Adipose tissue (tissue), 3 donors: ENCODE measurements around the gene NUPR1. TPM values are rescaled to one million over a fixed set of nuclear protein-coding genes. Genes with fewer than 3 reads are reported as not detected.
"Not testable (repeated sequence)": the region's sequence is repeated elsewhere in the genome, so short reads cannot be mapped to it uniquely, and the experiment has no call there.

ENCODE experiments used
- H3K27ac ChIP-seq: one replicate; pipeline ENCODE4 v1.5.1; 2013; ENCODE audit warnings: low read depth, low read length
- WGBS, 3 donors: extraction: QIAGEN DNeasy Blood & Tissue Kit; methylation state at CpG; one replicate each; pipeline ENCODE4 v1.1.7; 2013; 5-methylcytosine and 5-hydroxymethylcytosine counted together
- polyA plus RNA-seq, 3 donors: library from polyadenylated mRNA; stranded (reverse); fragments of 200-250 nt; gene quantifications; one replicate each; pipeline ENCODE4 v1.2.3, GENCODE V29; 2013
- donor health status: healthy with polysubstance abuse.
- donor health status: Bipolar disorder and iron deficiency.
- donor health status: healthy.

Gene NUPR1
- polyA plus RNA-seq, 3 donors, result 157 to 190 (median 189) TPM

DNA sequence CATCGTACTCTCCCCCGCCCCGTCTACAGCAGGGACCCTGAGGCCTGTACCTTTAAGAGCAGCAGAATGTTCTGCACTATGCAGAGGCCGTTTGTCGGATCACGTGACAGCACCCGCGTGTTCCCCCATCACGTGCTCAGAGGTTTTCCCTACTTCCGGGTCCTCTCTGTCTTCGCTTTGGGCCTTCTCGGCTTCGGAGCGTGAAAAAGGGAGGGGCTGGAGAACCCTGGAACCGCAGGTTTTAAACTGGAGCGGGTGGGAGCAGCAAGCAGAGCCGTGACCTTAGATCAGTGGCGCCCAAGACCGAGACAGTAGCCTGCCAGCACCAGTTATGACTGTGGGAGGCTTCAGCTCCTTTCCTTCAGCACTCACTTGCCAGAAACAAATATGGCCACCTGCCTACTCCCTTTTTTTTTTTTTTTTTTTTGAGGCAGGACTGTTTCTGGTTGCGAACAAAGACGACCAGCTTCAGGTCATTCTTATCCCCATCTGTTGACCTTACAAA is 46.8 kb downstream of the NUPR1 start, which contains the start of gene CLN3:
TSS of gene CLN3 (minus strand) at position 105 of the 505 bp plus-strand sequence. CDS start 315 bp downstream, outside the sequence.
- 0 to 1% (median 1%) methylated on average over 21 of the region's 21 CpGs for WGBS, 3 donors
- peak within 1 kb of the TSS; percentile 74 for H3K27ac ChIP-seq

DNA sequence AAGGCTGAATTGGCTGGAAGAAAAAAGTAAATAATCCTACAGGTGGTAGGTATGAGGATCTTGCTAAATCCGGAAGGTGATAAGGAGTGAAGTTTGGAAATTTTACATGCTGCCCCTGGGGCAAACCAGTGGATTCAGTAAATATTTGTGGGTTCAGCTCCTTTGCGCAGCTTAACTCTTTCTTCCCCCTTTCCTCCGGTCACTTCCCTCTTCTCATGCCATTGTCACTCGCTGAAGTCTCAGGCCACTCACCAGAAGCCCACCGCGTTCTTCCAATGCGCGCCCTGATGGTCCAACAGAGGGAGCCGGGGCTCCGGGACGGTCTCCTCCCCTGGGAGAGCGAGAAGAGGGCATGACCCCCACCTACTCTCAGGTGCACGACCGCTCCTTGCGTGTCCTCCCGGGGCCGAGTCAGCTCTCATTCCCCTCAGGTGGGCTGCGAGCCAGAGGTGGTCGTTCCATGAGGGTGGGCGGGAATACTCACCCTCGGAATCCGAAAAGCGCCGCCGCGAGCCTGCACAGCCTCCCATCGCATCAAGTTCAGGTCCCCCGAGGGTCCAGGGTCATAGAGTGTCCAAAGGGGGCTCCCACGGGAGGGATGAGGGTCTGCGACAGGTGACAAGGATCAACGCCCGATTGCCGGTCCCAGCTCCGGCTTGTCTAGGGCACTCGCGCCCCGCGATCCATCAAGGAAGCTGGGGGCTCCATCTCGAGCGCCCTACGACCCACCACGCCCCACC is 47.4 kb downstream of the NUPR1 start:
- H3K27ac ChIP-seq, result no peak overlapping the region
- WGBS, 3 donors, result 0 to 1% (median 0%) methylated on average over 39 to 42 of the region's 42 CpGs

DNA sequence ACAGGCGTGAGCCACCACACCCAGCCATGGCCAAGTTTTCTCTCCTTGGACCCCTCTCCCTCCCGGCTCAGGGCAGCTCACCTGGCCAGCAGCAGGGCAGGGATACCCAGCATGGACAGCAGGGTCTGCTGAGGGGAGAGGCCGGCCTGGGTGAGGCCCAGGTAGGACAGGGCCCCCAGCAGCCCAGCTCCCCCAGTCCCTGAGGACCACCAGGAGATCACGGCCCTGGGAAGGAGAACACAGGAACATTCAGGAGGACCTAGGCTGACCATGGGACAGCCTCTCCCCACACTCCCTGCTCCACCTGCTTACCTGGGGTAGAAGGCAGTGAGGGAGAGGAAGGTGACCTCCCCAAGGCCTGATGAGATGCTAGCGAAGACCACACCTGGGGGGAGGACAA is 52.5 kb downstream of the NUPR1 start:
- H3K27ac ChIP-seq, result no peak overlapping the region
- WGBS, 3 donors, result 90 to 95% (median 91%) methylated on average over 5 of the region's 5 CpGs

DNA sequence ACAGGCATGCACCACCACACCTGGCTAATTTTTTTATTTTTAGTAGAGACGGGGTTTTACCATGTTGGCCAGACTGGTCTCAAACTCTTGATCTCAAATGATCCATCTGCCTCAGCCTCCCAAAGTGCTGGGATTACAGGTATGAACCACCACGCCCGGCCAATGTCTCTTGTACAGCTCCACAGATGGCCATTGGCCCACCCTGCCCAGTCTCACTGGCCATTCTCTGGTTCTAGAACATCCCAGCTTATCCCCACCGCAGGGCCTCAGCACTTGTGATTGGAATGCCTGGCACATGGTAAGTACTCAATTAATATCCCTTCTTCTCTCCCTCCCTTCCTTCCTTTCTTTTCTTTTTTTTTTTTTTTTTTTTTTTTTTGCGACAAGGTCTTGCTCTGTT is 55.4 kb downstream of the NUPR1 start:
- 93 to 96% (median 94%) methylated on average over 5 of the region's 5 CpGs for WGBS, 3 donors
- not testable (repeated sequence) for H3K27ac ChIP-seq

Other genes starting within 250 kb of the NUPR1 start
- gene SBK1, start 246.4 kb downstream of the NUPR1 start, polyA plus RNA-seq, result 1 to 10 TPM in 1 of 3 donors, under 1 TPM in 1, not detected in 1; 0.09 to 1.2 TPM
- gene NPIPB6, start 175.5 kb downstream of the NUPR1 start, polyA plus RNA-seq, result 1 to 10 TPM in 1 of 3 donors, under 1 TPM in 2; 0.12 to 1.6 (median 0.43) TPM
- gene EIF3CL, start 135.1 kb downstream of the NUPR1 start, polyA plus RNA-seq, result 10 to 100 TPM; 54.1 to 75.7 (median 68.7) TPM
- gene NPIPB7, start 66.6 kb downstream of the NUPR1 start, polyA plus RNA-seq, result under 1 TPM in 1 of 3 donors, not detected in 2; 0.07 TPM
- gene CLN3, start 46.9 kb downstream of the NUPR1 start, polyA plus RNA-seq, result 10 to 100 TPM in 2 of 3 donors, 1 to 10 TPM in 1; 8.2 to 28.2 (median 16.0) TPM
- 1 to 10 TPM in 2 of 3 donors, under 1 TPM in 1; 0.62 to 6.6 (median 1.5) TPM for gene APOBR, start 44.3 kb downstream of the NUPR1 start, polyA plus RNA-seq
- gene IL27, start 32.1 kb downstream of the NUPR1 start, polyA plus RNA-seq, result under 1 TPM in 1 of 3 donors, not detected in 2; 0.34 TPM
- 10 to 100 TPM; 17.1 to 32.1 (median 17.5) TPM for gene SGF29, start 14.9 kb upstream of the NUPR1 start, polyA plus RNA-seq
- 1 to 10 TPM in 2 of 3 donors, under 1 TPM in 1; 0.30 to 1.8 (median 1.1) TPM for gene SULT1A2, start 58.1 kb upstream of the NUPR1 start, polyA plus RNA-seq
- gene SULT1A1, start 71.1 kb upstream of the NUPR1 start, polyA plus RNA-seq, result 10 to 100 TPM; 13.3 to 56.7 (median 44.1) TPM
- not detected for gene NPIPB8, start 99.1 kb upstream of the NUPR1 start, polyA plus RNA-seq
- gene EIF3C, start 172.5 kb upstream of the NUPR1 start, polyA plus RNA-seq, result 100 to 1,000 TPM; 274 to 375 (median 371) TPM
- under 1 TPM in 2 of 3 donors, not detected in 1; 0.19 to 0.33 TPM for gene NPIPB9, start 212.8 kb upstream of the NUPR1 start, polyA plus RNA-seq